HCT116 (cell line): ENCODE results near the gene AFDN. TPM values are rescaled to one million over a fixed set of nuclear protein-coding genes. Genes with fewer than 3 reads are reported as not detected.

Experiments used
- ATAC-seq: fragments of 200-7000 bp; cut with Tn5 transposase; 2 replicates; pipeline ENCODE4 v1.9.1; 2020; ENCODE audit warnings: mild to moderate bottlenecking, moderate library complexity
- BruUV-seq: library from RNA; stranded (reverse); fragments of 400-500 nt; replicated peaks from 2 replicates; lab custom pipeline; 2021; lab: Mats Ljungman, UMichigan
- CTCF ChIA-PET: fragments of 300-600 bp; sonication (Branson Sonifier 250); formaldehyde crosslinking; loops from one replicate; lab custom pipeline; 2021; ENCODE audit warnings: antibody characterized with exemption; lab: Charles Lee
- POLR2A ChIA-PET: fragments of 300-600, 350-600 bp; sonication (Branson Sonifier 250); formaldehyde crosslinking; loops from one replicate; lab custom pipeline; 2021; ENCODE audit warnings: antibody characterized with exemption; lab: Charles Lee
- RAD21 ChIA-PET, 2 experiments: fragments of 300-600 bp; sonication (Branson Sonifier 250); formaldehyde crosslinking; loops; one replicate each; lab custom pipeline; 2023; ENCODE audit warnings: low total read pairs in 2 of 2; ENCODE audit not compliant: uncharacterized antibody in 2 of 2, unreplicated experiment in 2 of 2, low non-redundant PET in 1 of 2; lab: Charles Lee
- DNase-seq: peaks from one replicate; pipeline ENCODE4 v3.0.0-alpha.2; 2010; ENCODE audit warnings: low read depth, low spot score
- H2AFZ ChIP-seq: fragments of 200-600 bp; shearing (Covaris generic), sonication (generic); 2 replicates; pipeline ENCODE4 v1.6.1; 2017; ENCODE audit warnings: low read depth, mixed run types, mixed read lengths, antibody characterized with exemption, low read length; ENCODE audit not compliant: poor library complexity, severe bottlenecking
- H3K27ac ChIP-seq: 2 replicates; pipeline ENCODE4 v1.5.1; 2012; ENCODE audit warnings: low read depth, low read length
- H3K27me3 ChIP-seq: fragments of 200-600 bp; sonication (generic); 2 replicates; pipeline ENCODE4 v1.6.1; 2016; ENCODE audit warnings: mixed run types, low read length, mixed read lengths; ENCODE audit not compliant: insufficient read depth
- H3K36me3 ChIP-seq, 2 experiments: fragments of 200-500 bp in 1 of 2; fragments of 200-600 bp in 1 of 2; sonication (Bioruptor generic) in 1 of 2; sonication (generic) in 1 of 2; 2 replicates each; pipeline versions ENCODE4 v1.5.1 to v1.6.1; 2014 to 2016; ENCODE audit warnings: low read length in 2 of 2, inconsistent platforms in 1 of 2, mixed read lengths in 1 of 2, mixed run types in 1 of 2; ENCODE audit not compliant: insufficient read depth in 2 of 2, control insufficient read depth in 1 of 2
- H3K4me1 ChIP-seq, 2 experiments: fragments of 200-600 bp in 1 of 2; sonication (generic) in 1 of 2; 2 replicates each; pipeline versions ENCODE4 v1.5.1 to v1.6.1; 2012 to 2017; ENCODE audit warnings: low read length in 2 of 2, inconsistent platforms in 1 of 2, mild to moderate bottlenecking in 1 of 2, mixed read lengths in 1 of 2, mixed run types in 1 of 2, moderate library complexity in 1 of 2; ENCODE audit not compliant: insufficient read depth in 2 of 2, control insufficient read depth in 1 of 2
- H3K4me2 ChIP-seq: fragments of 200-600 bp; sonication (generic); 2 replicates; pipeline ENCODE4 v1.6.1; 2017; ENCODE audit warnings: mixed run types, low read length, mixed read lengths
- H3K4me3 ChIP-seq, 2 experiments: fragments of 200-600 bp in 1 of 2; sonication (generic) in 1 of 2; replicated peaks in 1 of 2; 2 replicates each; pipeline ENCODE4 v1.5.1; 2011 to 2016; ENCODE audit warnings: low read length in 2 of 2, control low read depth in 1 of 2, low read depth in 1 of 2, mild to moderate bottlenecking in 1 of 2, mixed read lengths in 1 of 2, mixed run types in 1 of 2
- H3K79me2 ChIP-seq: fragments of 200-600 bp; sonication (generic); 2 replicates; pipeline ENCODE4 v1.6.1; 2017; ENCODE audit warnings: mild to moderate bottlenecking, mixed run types, low read length, moderate library complexity, mixed read lengths; ENCODE audit not compliant: insufficient read depth
- H3K9ac ChIP-seq: fragments of 200-600 bp; sonication (generic); 2 replicates; pipeline ENCODE4 v1.6.1; 2016; ENCODE audit warnings: low read length, mixed read lengths
- H3K9me2 ChIP-seq: fragments of 200-600 bp; sonication (generic), shearing (Covaris generic); 2 replicates; pipeline ENCODE4 v1.6.1; 2017; ENCODE audit warnings: mixed run types, mild to moderate bottlenecking, moderate library complexity; ENCODE audit not compliant: insufficient read depth
- H3K9me3 ChIP-seq, 2 experiments: fragments of 200-500 bp in 1 of 2; fragments of 200-600 bp in 1 of 2; sonication (Bioruptor generic) in 1 of 2; sonication (generic) in 1 of 2; 2 replicates each; pipeline ENCODE4 v1.6.1; 2014 to 2017; ENCODE audit warnings: low read length in 2 of 2, mixed read lengths in 2 of 2, inconsistent platforms in 1 of 2, low read depth in 1 of 2, mild to moderate bottlenecking in 1 of 2, mixed run types in 1 of 2, moderate library complexity in 1 of 2; ENCODE audit not compliant: control insufficient read depth in 1 of 2, insufficient read depth in 1 of 2
- H4K20me1 ChIP-seq: fragments of 200-600 bp; sonication (generic), shearing (Covaris generic); 2 replicates; pipeline ENCODE4 v1.6.1; 2017; ENCODE audit warnings: mixed run types, mild to moderate bottlenecking, moderate library complexity; ENCODE audit not compliant: insufficient read depth
- CBX3 ChIP-seq: IDR thresholded peaks from 2 replicates; pipeline ENCODE4 v1.6.1; 2012; ENCODE audit warnings: low read depth
- CTCF ChIP-seq, 3 experiments: fragments of 200-600 bp in 1 of 3; sonication (generic) in 1 of 3; IDR thresholded peaks in 2 of 3; conservative IDR thresholded peaks in 1 of 3; 2 replicates each; pipeline ENCODE4 v1.5.1; 2012 to 2017; ENCODE audit warnings: low read depth in 2 of 3, low read length in 2 of 3, antibody characterized with exemption in 1 of 3, borderline replicate concordance in 1 of 3, control low read depth in 1 of 3, mild to moderate bottlenecking in 1 of 3, mixed read lengths in 1 of 3, mixed run types in 1 of 3, moderate library complexity in 1 of 3; ENCODE audit not compliant: insufficient read depth in 1 of 3
- EZH2phosphoT487 ChIP-seq: fragments of 200-600 bp; IDR thresholded peaks from 2 replicates; pipeline ENCODE4 v1.6.1; 2018; ENCODE audit warnings: antibody characterized with exemption, borderline replicate concordance
- FOSL1 ChIP-seq: IDR thresholded peaks from 2 replicates; pipeline ENCODE4 v1.6.1; 2012; ENCODE audit warnings: low read depth
- JUND ChIP-seq: IDR thresholded peaks from 2 replicates; pipeline ENCODE4 v1.6.1; 2012
- MAX ChIP-seq: IDR thresholded peaks from 2 replicates; pipeline ENCODE4 v1.6.1; 2012
- POLR2AphosphoS5 ChIP-seq: IDR thresholded peaks from 2 replicates; pipeline ENCODE4 v1.6.1; 2011; ENCODE audit warnings: mild to moderate bottlenecking, low read depth, low read length, moderate library complexity
- RAD21 ChIP-seq: IDR thresholded peaks from 2 replicates; pipeline ENCODE4 v1.6.1; 2012; ENCODE audit warnings: low read depth, mild to moderate bottlenecking
- SIN3A ChIP-seq: IDR thresholded peaks from 2 replicates; pipeline ENCODE4 v1.6.1; 2012; ENCODE audit warnings: low read depth
- SP1 ChIP-seq: IDR thresholded peaks from 2 replicates; pipeline ENCODE4 v1.6.1; 2012; ENCODE audit warnings: low read depth
- SRF ChIP-seq: IDR thresholded peaks from 2 replicates; pipeline ENCODE4 v1.6.1; 2012; ENCODE audit warnings: low read depth
- TCF7L2 ChIP-seq: IDR thresholded peaks from 2 replicates; pipeline ENCODE4 v1.7.0; 2011; ENCODE audit warnings: borderline replicate concordance, inconsistent platforms; ENCODE audit not compliant: insufficient read depth, insufficient read length; ENCODE audit errors: extremely low read depth
- YY1 ChIP-seq: IDR thresholded peaks from 2 replicates; pipeline ENCODE4 v1.6.1; 2011; ENCODE audit warnings: low read length, low read depth, moderate library complexity, mild to moderate bottlenecking; ENCODE audit not compliant: insufficient replicate concordance; ENCODE audit errors: extremely low read depth
- ZFX ChIP-seq: fragments of 450-650 bp; IDR thresholded peaks from 2 replicates; pipeline ENCODE4 v1.6.1; 2017
- ZNF274 ChIP-seq: fragments of 200-500 bp; sonication (Bioruptor generic); IDR thresholded peaks from 2 replicates; pipeline ENCODE4 v1.6.1; 2014; ENCODE audit warnings: mild to moderate bottlenecking, low read depth, low read length, inconsistent platforms
- intact Hi-C: fragments of 100-400 bp; cut with micrococcal nuclease; formaldehyde crosslinking; loops from 2 replicates; pipeline ENCODE4 v1.10.0; 2022
- total RNA-seq: library from RNA; stranded (reverse); gene quantifications from one replicate; pipeline ENCODE4 v1.2.1, GENCODE V29; 2021; ENCODE audit not compliant: unreplicated experiment
- TF ChIP-seq, protein P1 (sequence below): IDR thresholded peaks from 2 replicates; pipeline ENCODE4 v1.6.1; 2012

AFDN gene
- total RNA-seq, 1 experiment from 2014 or later, result 59.4 TPM

DNA sequence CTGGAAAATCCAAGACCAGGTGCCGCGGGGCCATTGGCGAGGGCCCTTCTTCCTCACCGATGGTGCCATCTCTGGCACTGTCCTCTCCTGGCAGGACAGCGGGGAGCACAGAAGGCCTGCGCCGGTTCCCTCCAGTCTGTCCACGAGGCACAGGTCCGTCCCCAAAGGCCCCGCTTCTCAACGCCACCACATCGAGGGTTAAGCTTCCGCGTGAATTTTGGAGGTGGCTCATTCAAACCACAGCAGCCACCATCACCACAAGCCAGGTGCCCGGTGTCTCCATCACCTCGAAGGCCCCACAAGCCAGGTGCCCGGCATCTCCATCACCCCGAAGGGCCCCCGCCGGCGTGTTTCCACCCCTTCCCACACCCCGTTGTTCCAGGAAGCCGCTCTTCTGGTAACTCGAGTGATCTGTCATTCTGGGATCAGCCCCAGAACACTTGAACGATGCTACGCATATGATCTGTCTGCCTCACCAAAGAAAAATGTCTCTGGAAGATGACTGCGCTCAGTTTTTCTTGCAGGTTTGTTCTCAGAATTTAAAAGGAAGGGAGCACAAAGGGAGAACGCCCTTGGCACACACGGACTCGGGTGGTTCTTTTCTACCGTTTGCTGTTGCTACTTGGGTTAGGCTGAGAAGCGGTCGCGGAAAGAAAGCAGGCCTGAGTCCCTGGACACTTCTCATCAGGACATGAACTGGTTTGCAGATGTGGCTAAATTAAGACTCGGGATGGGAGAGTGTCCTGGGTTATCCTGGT lies 160.9 kb downstream of the AFDN start:
- H2AFZ ChIP-seq, result no peak overlapping the region
- no peaks in the 10 kb centered on the region for H3K9me3 ChIP-seq
- no TSS peak for BruUV-seq
- CTCF ChIA-PET, result no interaction called here
- H3K4me3 ChIP-seq, result no peak overlapping the region
- no peak overlapping the region for H3K4me2 ChIP-seq
- TF ChIP-seq YY1 (no peak), FOSL1 (no peak), ZFX (no peak), EZH2phosphoT487 (no peak), CTCF (IDR thresholded peaks at IDR 0.05 in 2 of 3, conservative IDR thresholded peaks at IDR 0.05 in 1 of 3; ENCODE audit: borderline replicate concordance in 1 of 3, insufficient read depth in 1 of 3, low read depth in 2 of 3, low read length in 2 of 3) (no peak)
- no peak for DNase-seq
- no peak overlapping the region for H3K9ac ChIP-seq
- no peak overlapping the region for H3K27ac ChIP-seq
- no peak for ATAC-seq
- H3K9me2 ChIP-seq, result no peaks in the 10 kb centered on the region
- no peaks in the 10 kb centered on the region for H3K79me2 ChIP-seq
- intact Hi-C loops, result no loop called here
- no peaks in the 10 kb centered on the region for H3K27me3 ChIP-seq
- no peaks in the 10 kb centered on the region for H3K4me1 ChIP-seq
- H4K20me1 ChIP-seq, result no peaks in the 10 kb centered on the region
- POLR2A ChIA-PET, result no interaction called here
- RAD21 ChIA-PET, result no interaction called here
- H3K36me3 ChIP-seq, result no peaks in the 10 kb centered on the region

GRCh38 chr6:167988154-167988495 lies 161.4 kb downstream of the AFDN start:
- H2AFZ ChIP-seq, result no peak overlapping the region
- CTCF ChIA-PET, result no interaction called here
- ATAC-seq, result no peak
- TF ChIP-seq TCF7L2 (no peak), YY1 (no peak), SP1 (no peak), SIN3A (no peak), FOSL1 (no peak), CTCF (IDR thresholded peaks at IDR 0.05 in 2 of 3, conservative IDR thresholded peaks at IDR 0.05 in 1 of 3; ENCODE audit: borderline replicate concordance in 1 of 3, insufficient read depth in 1 of 3, low read depth in 2 of 3, low read length in 2 of 3) (no peak), ZNF274 (no peak), SRF (no peak), RAD21 (no peak), MAX (no peak), CBX3 (no peak), JUND (no peak), POLR2AphosphoS5 (no peak)
- TF ChIP-seq, protein P1, sequence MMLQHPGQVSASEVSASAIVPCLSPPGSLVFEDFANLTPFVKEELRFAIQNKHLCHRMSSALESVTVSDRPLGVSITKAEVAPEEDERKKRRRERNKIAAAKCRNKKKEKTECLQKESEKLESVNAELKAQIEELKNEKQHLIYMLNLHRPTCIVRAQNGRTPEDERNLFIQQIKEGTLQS, result no peak

More at GRCh38 chr6:167988154-167988495, 161.4 kb downstream of the AFDN start:
- H3K27ac ChIP-seq, result no peak overlapping the region
- H3K4me1 ChIP-seq, result no peaks in the 10 kb centered on the region
- 0 out of 2 replicates have a peak, but pooled peaks cover 2% of the 10 kb centered on the region for H3K27me3 ChIP-seq
- no peaks in the 10 kb centered on the region for H3K9me2 ChIP-seq
- POLR2A ChIA-PET, result no interaction called here
- RAD21 ChIA-PET, result no interaction called here
- no peak overlapping the region for H3K4me2 ChIP-seq
- H3K79me2 ChIP-seq, result no peaks in the 10 kb centered on the region
- no TSS peak for BruUV-seq
- H3K36me3 ChIP-seq, result no peaks in the 10 kb centered on the region
- no peak for DNase-seq
- no peaks in the 10 kb centered on the region for H4K20me1 ChIP-seq
- no peak overlapping the region for H3K9ac ChIP-seq
- H3K4me3 ChIP-seq, result no peak overlapping the region
- no peaks in the 10 kb centered on the region for H3K9me3 ChIP-seq
- intact Hi-C loops, result no loop called here
